HEK293T (cell line): ENCODE results near the gene SMIM24.

Experiments
- ARNT ChIP-seq: fragments of 450-650 bp; IDR thresholded peaks from 2 replicates; pipeline ENCODE4 v1.6.1; 2017; ENCODE audit warnings: mild to moderate bottlenecking
- BHLHE40 ChIP-seq: fragments of 450-650 bp; IDR thresholded peaks from 2 replicates; pipeline ENCODE4 v1.6.1; 2016; ENCODE audit warnings: mild to moderate bottlenecking, moderate library complexity, borderline replicate concordance
- ELF4 ChIP-seq: fragments of 450-650 bp; IDR thresholded peaks from 2 replicates; pipeline ENCODE4 v1.6.1; 2017; ENCODE audit warnings: antibody characterized with exemption
- FOXA1 ChIP-seq: fragments of 450-650 bp; IDR thresholded peaks from 2 replicates; pipeline ENCODE4 v1.6.1; 2016; ENCODE audit warnings: mild to moderate bottlenecking
- FOXM1 ChIP-seq: fragments of 450-650 bp; IDR thresholded peaks from 2 replicates; pipeline ENCODE4 v1.6.1; 2017; ENCODE audit warnings: mild to moderate bottlenecking, borderline replicate concordance
- HDGF ChIP-seq: fragments of 450-650 bp; IDR thresholded peaks from 2 replicates; pipeline ENCODE4 v1.6.1; 2017; ENCODE audit warnings: antibody characterized with exemption, borderline replicate concordance
- L3MBTL2 ChIP-seq: fragments of 450-650 bp; conservative IDR thresholded peaks from 2 replicates; pipeline ENCODE4 v1.6.1; 2016; ENCODE audit warnings: mild to moderate bottlenecking
- LEF1 ChIP-seq: fragments of 450-650 bp; IDR thresholded peaks from 2 replicates; pipeline ENCODE4 v1.6.1; 2017; ENCODE audit warnings: mild to moderate bottlenecking, borderline replicate concordance
- NFRKB ChIP-seq: fragments of 450-650 bp; IDR thresholded peaks from 2 replicates; pipeline ENCODE4 v1.6.1; 2016; ENCODE audit warnings: mild to moderate bottlenecking, moderate library complexity
- SUZ12 ChIP-seq: fragments of 450-650 bp; IDR thresholded peaks from 2 replicates; pipeline ENCODE4 v1.6.1; 2016; ENCODE audit warnings: mild to moderate bottlenecking
- TARDBP ChIP-seq: fragments of 450-650 bp; IDR thresholded peaks from 2 replicates; pipeline ENCODE4 v1.6.1; 2016
- ZNF384 ChIP-seq: fragments of 450-650 bp; IDR thresholded peaks from 2 replicates; pipeline ENCODE4 v1.6.1; 2016
- TF ChIP-seq, protein P1 (sequence below): fragments of 450-650 bp; IDR thresholded peaks from 2 replicates; pipeline ENCODE4 v1.6.1; 2016

DNA sequence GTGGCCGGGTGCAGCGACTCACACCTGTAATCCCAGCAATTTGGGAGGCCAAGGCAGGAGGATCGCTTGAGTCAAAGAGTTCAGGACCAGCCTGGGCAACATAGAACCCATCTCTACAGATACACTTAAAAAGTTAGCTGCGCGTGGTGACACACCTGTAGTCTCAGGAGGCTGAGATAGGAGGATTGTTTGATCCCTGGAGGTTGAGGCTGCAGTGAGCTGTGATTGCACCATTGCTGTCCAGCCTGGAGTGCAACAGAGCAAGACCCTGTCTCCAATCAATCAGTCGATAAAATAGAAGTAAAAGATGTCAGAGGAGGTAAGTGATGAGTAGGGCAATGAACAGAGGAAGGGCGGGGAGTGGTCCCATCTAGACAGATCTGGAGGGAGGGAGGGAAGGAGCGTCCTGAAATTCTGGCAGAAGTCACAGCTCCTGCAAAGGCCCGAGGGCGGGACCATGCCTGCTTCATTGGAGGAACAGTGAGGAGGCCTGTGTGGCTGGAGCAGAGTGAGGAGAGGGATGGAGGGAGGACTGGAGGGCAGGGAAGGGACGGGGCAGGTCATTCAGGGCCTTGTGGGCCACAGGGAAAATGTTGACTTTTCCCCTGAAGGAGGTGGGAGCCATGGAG lies 9.7 kb downstream of the SMIM24 start:
- TF ChIP-seq FOXA1 (no peak), FOXM1 (no peak), ELF4 (no peak), NFRKB (no peak), L3MBTL2 (no peak), ZNF384 (no peak), SUZ12 (no peak), BHLHE40 (no peak), HDGF (no peak), ARNT (no peak), LEF1 (no peak), TARDBP (no peak)
- TF ChIP-seq, protein P1, sequence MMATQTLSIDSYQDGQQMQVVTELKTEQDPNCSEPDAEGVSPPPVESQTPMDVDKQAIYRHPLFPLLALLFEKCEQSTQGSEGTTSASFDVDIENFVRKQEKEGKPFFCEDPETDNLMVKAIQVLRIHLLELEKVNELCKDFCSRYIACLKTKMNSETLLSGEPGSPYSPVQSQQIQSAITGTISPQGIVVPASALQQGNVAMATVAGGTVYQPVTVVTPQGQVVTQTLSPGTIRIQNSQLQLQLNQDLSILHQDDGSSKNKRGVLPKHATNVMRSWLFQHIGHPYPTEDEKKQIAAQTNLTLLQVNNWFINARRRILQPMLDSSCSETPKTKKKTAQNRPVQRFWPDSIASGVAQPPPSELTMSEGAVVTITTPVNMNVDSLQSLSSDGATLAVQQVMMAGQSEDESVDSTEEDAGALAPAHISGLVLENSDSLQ: no peak
